PFSK-1 (cell line): ENCODE measurements around the gene CUBN.

ENCODE experiments used
- FOXP2 ChIP-seq: optimal IDR thresholded peaks from 2 replicates; pipeline ENCODE3; 2011; ENCODE audit warnings: borderline replicate concordance, control low read depth, inconsistent platforms; ENCODE audit not compliant: insufficient read depth; ENCODE audit errors: extremely low read length, extremely low read depth
- POLR2AphosphoS5 ChIP-seq: IDR thresholded peaks from 2 replicates; pipeline ENCODE4 v1.6.1; 2012; ENCODE audit warnings: low read depth, mild to moderate bottlenecking, control low read depth, low read length, moderate library complexity
- REST ChIP-seq, 2 experiments: IDR thresholded peaks; 2 replicates each; pipeline versions ENCODE4 v1.6.1 to v1.8.0; 2011 to 2012; ENCODE audit warnings: low read depth in 2 of 2, low read length in 2 of 2, control low read depth in 1 of 2, inconsistent platforms in 1 of 2, mild to moderate bottlenecking in 1 of 2, moderate library complexity in 1 of 2; ENCODE audit not compliant: insufficient read depth in 1 of 2
- SIN3A ChIP-seq: IDR thresholded peaks from 2 replicates; pipeline ENCODE4 v1.6.1; 2012; ENCODE audit warnings: mild to moderate bottlenecking, low read length, moderate library complexity, borderline replicate concordance; ENCODE audit not compliant: insufficient read depth
- TAF1 ChIP-seq: IDR thresholded peaks from 2 replicates; pipeline ENCODE4 v1.6.1; 2012; ENCODE audit warnings: low read length, control low read depth, borderline replicate concordance; ENCODE audit not compliant: insufficient read depth

- TF ChIP-seq SIN3A = no peak
- TF ChIP-seq REST (IDR thresholded peaks at IDR 0.05; ENCODE audit: insufficient read depth in 1 of 2, low read depth in 2 of 2, low read length in 2 of 2) = no peak
- TF ChIP-seq TAF1 = no peak
- no peak for TF ChIP-seq POLR2AphosphoS5
- no peak for TF ChIP-seq FOXP2
Measured at GRCh38 chr10:17106991-17107390, 22.6 kb downstream of the CUBN start.
